Measurements from ENCODE around the gene CLTA. TPM values are rescaled to one million over a fixed set of nuclear protein-coding genes. Genes with fewer than 3 reads are reported as not detected.
A peak's percentile ranks its signal among the peaks of the same experiment; 100 is the strongest.

CLTA gene
- total RNA-seq, 4 donors from 2014 or later = 48.4 to 86.7 (median 69.0) TPM

DNA sequence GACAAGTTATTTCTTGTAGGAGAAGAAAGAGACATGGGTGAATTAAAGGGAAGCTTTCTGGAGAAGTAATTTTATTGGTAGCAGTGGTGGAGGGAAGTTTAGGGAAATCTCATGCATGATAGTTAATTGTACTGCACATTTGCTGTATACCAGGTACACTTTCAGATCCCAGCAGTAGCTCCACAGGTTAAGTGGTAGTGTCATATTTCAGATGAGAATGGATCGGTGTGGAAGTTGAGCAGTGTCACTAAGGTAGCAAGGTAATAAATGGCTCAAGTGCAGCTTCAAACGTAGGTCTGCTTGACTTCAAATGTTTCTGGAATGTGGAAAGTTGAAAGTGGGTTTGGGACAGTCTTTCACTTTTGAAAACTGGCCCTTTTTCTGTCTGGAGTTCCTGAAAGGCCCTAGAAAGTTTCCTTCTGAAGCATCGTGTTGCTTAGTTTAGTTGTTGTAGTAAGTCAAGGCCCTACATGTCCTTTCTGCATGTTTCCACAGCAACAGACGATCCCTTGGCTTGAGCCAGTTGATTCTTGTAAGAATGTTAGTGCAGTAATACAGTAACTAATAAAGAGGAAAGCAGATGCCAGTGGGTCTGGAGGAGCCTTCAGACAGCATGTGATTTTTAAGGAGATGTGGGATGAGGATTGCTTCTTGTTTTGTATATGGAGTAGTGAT lies 3.7 kb downstream of the CLTA start:
- no peak overlapping the region for H3K4me3 ChIP-seq
- DNase-seq = no peak
- in situ Hi-C loops (cut with MboI; ENCODE audit: low sequenced_read_pairs in 4 of 4) = loop anchor here in 1 of 4 donors (10.0 kb wide), 1 partner anchor 60 kb away; the partner anchor contains the start of gene GNE

DNA sequence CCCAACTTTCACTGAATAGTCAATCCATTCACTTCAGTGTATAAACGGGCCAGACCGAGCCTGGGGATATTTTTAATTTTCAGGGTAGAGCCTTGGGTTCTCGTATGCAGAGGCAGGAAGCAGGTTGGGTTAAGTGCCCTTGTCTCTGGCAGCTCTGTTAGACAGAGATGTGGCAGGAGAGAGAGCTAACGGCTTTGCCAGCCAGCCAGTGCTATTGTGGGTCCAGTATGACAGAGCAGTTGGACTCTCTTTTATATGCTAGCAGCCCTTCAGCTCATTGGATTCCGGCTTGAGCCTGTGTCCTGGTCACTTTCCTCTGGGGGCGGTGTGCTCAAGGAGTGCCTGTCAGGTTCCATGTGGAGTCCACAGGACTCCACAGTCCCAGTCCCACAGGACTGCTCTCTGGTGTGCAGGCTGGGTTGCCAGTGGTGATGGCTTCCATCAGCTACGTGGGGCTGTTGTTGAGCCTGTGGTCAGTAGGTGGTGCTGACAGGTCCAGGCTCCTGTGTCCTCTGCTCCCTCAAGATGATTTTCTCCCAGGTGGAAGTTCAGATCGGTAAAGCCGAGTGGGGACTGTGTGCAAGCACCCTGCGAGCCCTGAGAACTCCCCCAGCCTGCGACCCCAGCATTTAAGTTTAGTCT lies 14.3 kb downstream of the CLTA start:
- Histone ChIP-seq H3K36me3 (peaks cover 0 to 69% of the 10 kb centered on the region in 2 donors), H3K27me3 (no peaks in the 10 kb centered on the region), H3K9me3 (no peaks in the 10 kb centered on the region), H3K4me1 (peaks cover 22 to 23% of the 10 kb centered on the region in 2 donors), H3K27ac (no peak overlapping the region), H3K4me3 (no peak overlapping the region)
- TF ChIP-seq, protein P1, sequence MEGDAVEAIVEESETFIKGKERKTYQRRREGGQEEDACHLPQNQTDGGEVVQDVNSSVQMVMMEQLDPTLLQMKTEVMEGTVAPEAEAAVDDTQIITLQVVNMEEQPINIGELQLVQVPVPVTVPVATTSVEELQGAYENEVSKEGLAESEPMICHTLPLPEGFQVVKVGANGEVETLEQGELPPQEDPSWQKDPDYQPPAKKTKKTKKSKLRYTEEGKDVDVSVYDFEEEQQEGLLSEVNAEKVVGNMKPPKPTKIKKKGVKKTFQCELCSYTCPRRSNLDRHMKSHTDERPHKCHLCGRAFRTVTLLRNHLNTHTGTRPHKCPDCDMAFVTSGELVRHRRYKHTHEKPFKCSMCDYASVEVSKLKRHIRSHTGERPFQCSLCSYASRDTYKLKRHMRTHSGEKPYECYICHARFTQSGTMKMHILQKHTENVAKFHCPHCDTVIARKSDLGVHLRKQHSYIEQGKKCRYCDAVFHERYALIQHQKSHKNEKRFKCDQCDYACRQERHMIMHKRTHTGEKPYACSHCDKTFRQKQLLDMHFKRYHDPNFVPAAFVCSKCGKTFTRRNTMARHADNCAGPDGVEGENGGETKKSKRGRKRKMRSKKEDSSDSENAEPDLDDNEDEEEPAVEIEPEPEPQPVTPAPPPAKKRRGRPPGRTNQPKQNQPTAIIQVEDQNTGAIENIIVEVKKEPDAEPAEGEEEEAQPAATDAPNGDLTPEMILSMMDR (IDR thresholded peaks at IDR 0.05 in 4 of 5, conservative IDR thresholded peaks at IDR 0.05 in 1 of 5) = no peak
- no peak for TF ChIP-seq POLR2A (IDR thresholded peaks at IDR 0.05)
- in situ Hi-C loops (cut with MboI; ENCODE audit: low sequenced_read_pairs in 4 of 4) = no loop called here
- DNase-seq (no peak), ATAC-seq (no peak)
- intact Hi-C loops (cut with DNase I; ENCODE audit: low total_unique reads) = no loop called here

More for the DNA sequence above, 3.7 kb downstream of the CLTA start:
- TF ChIP-seq, protein P1 (IDR thresholded peaks at IDR 0.05 in 4 of 5, conservative IDR thresholded peaks at IDR 0.05 in 1 of 5) = no peak
- no peak for TF ChIP-seq POLR2A (IDR thresholded peaks at IDR 0.05)
- ATAC-seq = no peak
- Histone ChIP-seq H3K27ac (no peak overlapping the region), H3K4me1 (peaks cover 31 to 36% of the 10 kb centered on the region in 2 donors), H3K27me3 (no peaks in the 10 kb centered on the region), H3K9me3 (no peaks in the 10 kb centered on the region), H3K36me3 (peaks cover 0 to 24% of the 10 kb centered on the region in 2 donors)
- intact Hi-C loops (cut with DNase I; ENCODE audit: low total_unique reads) = loop anchor here (5.0 to 10.0 kb wide), 4 partner anchors 133 to 1207 kb away; partner anchors contain the start of genes CREB3, DNAJB5 and TLN1

DNA sequence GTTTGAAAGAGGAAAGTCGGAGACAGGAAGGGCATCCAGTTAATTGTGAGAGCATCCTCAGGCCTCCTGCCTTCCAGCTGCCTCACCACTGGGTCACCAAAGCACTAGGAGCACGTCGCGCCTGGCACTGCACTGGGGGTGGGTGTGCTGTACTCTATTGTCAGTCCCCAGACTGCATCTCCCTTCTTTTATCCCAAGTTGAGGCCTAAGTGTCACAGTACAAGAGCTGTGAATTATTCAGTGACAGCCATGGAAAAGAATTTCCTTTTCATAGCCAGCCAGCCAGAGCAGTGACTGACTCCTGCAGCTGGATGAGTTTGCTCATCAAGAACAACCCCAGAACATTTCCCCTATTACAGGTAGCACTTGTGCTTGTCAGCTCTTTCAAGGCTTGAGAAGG lies 16.3 kb downstream of the CLTA start:
- ATAC-seq (peak in 1 of 2 donors; percentile 76), DNase-seq (no peak)
- H3K36me3 ChIP-seq = peaks cover 0 to 59% of the 10 kb centered on the region in 2 donors
- TF ChIP-seq, protein P1 (IDR thresholded peaks at IDR 0.05 in 4 of 5, conservative IDR thresholded peaks at IDR 0.05 in 1 of 5) = no peak
- TF ChIP-seq POLR2A (IDR thresholded peaks at IDR 0.05) = no peak
- intact Hi-C loops (cut with DNase I; ENCODE audit: low total_unique reads) = no loop called here
- peaks cover 39 to 41% of the 10 kb centered on the region in 2 donors for H3K4me1 ChIP-seq
- peak overlapping the region; percentile 40 to 62 (median 58) for H3K27ac ChIP-seq
- in situ Hi-C loops (cut with MboI; ENCODE audit: low sequenced_read_pairs in 4 of 4) = no loop called here
- no peaks in the 10 kb centered on the region for H3K27me3 ChIP-seq
- H3K9me3 ChIP-seq = no peaks in the 10 kb centered on the region
- no peak overlapping the region for H3K4me3 ChIP-seq

- intact Hi-C loops (cut with DNase I; ENCODE audit: low total_unique reads) (no loop called here), in situ Hi-C loops (cut with MboI; ENCODE audit: low sequenced_read_pairs in 4 of 4) (no loop called here)
- H3K4me1 ChIP-seq = peaks cover 45 to 46% of the 10 kb centered on the region in 2 donors
- no peaks in the 10 kb centered on the region for H3K9me3 ChIP-seq
- peaks cover 0 to 54% of the 10 kb centered on the region in 2 donors for H3K36me3 ChIP-seq
- H3K4me3 ChIP-seq = no peak overlapping the region
- no peaks in the 10 kb centered on the region for H3K27me3 ChIP-seq
- peak in 1 of 2 donors; percentile 21 for ATAC-seq
- no peak for DNase-seq
- no peak for TF ChIP-seq POLR2A (IDR thresholded peaks at IDR 0.05)
- TF ChIP-seq, protein P1 (IDR thresholded peaks at IDR 0.05 in 4 of 5, conservative IDR thresholded peaks at IDR 0.05 in 1 of 5) = no peak
- peak overlapping the region; percentile 40 to 62 (median 58) for H3K27ac ChIP-seq
Measured at GRCh38 chr9:36207546-36208012, 16.9 kb downstream of the CLTA start.
